H1 (cell line): Measurements from ENCODE around the gene ANGEL2. TPM values are rescaled to one million over a fixed set of nuclear protein-coding genes. Genes with fewer than 3 reads are reported as not detected.

ENCODE experiments used
- CTCF ChIA-PET: fragments of 300-600 bp; sonication (Branson Sonifier 250); formaldehyde crosslinking; loops from one replicate; lab custom pipeline; 2021; ENCODE audit not compliant: partially characterized antibody; lab: Charles Lee
- POLR2A ChIA-PET: fragments of 300-600 bp; sonication (Branson Sonifier 250); formaldehyde crosslinking; loops from one replicate; lab custom pipeline; 2021; ENCODE audit warnings: inconsistent platforms; ENCODE audit not compliant: partially characterized antibody; lab: Charles Lee
- DNase-seq, 2 experiments: peaks; one replicate each; pipeline versions ENCODE4 v3.0.0 to v3.0.0-alpha.2; 2010 to 2022; ENCODE audit warnings: low spot score in 2 of 2, low read depth in 1 of 2, mixed read lengths in 1 of 2
- FAIRE-seq: peaks from 2 replicates; lab custom pipeline; 2011; peaks lifted over from hg19 to GRCh38; lab: Jason Lieb, UNC
- H2AFZ ChIP-seq: 2 replicates; pipeline ENCODE4 v1.8.1; 2012; ENCODE audit warnings: low read length, inconsistent platforms
- H2AK5ac ChIP-seq: 2 replicates; pipeline ENCODE4 v1.6.1; 2013; ENCODE audit warnings: low read depth, low read length
- H2BK120ac ChIP-seq: replicated peaks from 2 replicates; pipeline ENCODE3; 2013; ENCODE audit warnings: low read depth, low read length, inconsistent platforms
- H2BK12ac ChIP-seq: 2 replicates; pipeline ENCODE4 v1.6.1; 2013; ENCODE audit warnings: low read depth, low read length
- H2BK15ac ChIP-seq: 2 replicates; pipeline ENCODE4 v1.6.1; 2013; ENCODE audit warnings: low read length
- H2BK20ac ChIP-seq: 2 replicates; pipeline ENCODE4 v1.6.1; 2013; ENCODE audit warnings: low read length
- H2BK5ac ChIP-seq: 2 replicates; pipeline ENCODE4 v1.6.1; 2013; ENCODE audit warnings: low read depth, low read length
- H3K14ac ChIP-seq: 2 replicates; pipeline ENCODE4 v1.6.1; 2013; ENCODE audit warnings: inconsistent platforms; ENCODE audit not compliant: insufficient read length
- H3K18ac ChIP-seq: 2 replicates; pipeline ENCODE4 v1.6.1; 2013; ENCODE audit warnings: low read length; ENCODE audit errors: extremely low read depth
- H3K23ac ChIP-seq: 2 replicates; pipeline ENCODE4 v1.6.1; 2013; ENCODE audit warnings: inconsistent platforms; ENCODE audit not compliant: insufficient read length
- H3K23me2 ChIP-seq: 2 replicates; pipeline ENCODE4 v1.6.1; 2013; ENCODE audit warnings: low read depth, low read length
- H3K27ac ChIP-seq: 2 replicates; pipeline ENCODE4 v1.6.1; 2011; ENCODE audit warnings: low read depth, low read length, inconsistent platforms
- H3K27me3 ChIP-seq, 4 experiments: replicated peaks in 1 of 4; 1 replicate in 1 of 4; 2 replicates in 3 of 4; pipeline versions ENCODE4 v1.6.1 to v1.8.1; 2011 to 2013; ENCODE audit warnings: low read length in 3 of 4, mild to moderate bottlenecking in 3 of 4, inconsistent platforms in 2 of 4, mixed read lengths in 2 of 4, moderate library complexity in 1 of 4; ENCODE audit not compliant: control insufficient read depth in 3 of 4, insufficient read depth in 3 of 4; ENCODE audit errors: extremely low read depth in 1 of 4
- H3K36me3 ChIP-seq, 4 experiments: 2 replicates each; pipeline versions ENCODE4 v1.6.1 to v1.8.1; 2011 to 2013; ENCODE audit warnings: mild to moderate bottlenecking in 4 of 4, low read length in 3 of 4, moderate library complexity in 2 of 4, control low read depth in 1 of 4, inconsistent platforms in 1 of 4; ENCODE audit not compliant: insufficient read depth in 4 of 4, control insufficient read depth in 2 of 4
- H3K4ac ChIP-seq: replicated peaks from 2 replicates; pipeline ENCODE3; 2013; ENCODE audit warnings: low read length, low read depth, mixed read lengths, inconsistent platforms; ENCODE audit not compliant: insufficient read length
- H3K4me1 ChIP-seq, 4 experiments: replicated peaks in 1 of 4; 1 replicate in 1 of 4; 2 replicates in 3 of 4; pipeline versions ENCODE4 v1.6.1 to v1.8.1; 2011 to 2013; ENCODE audit warnings: low read length in 3 of 4, inconsistent platforms in 2 of 4, mixed read lengths in 1 of 4; ENCODE audit not compliant: insufficient read depth in 4 of 4, control insufficient read depth in 3 of 4
- H3K4me2 ChIP-seq, 2 experiments: 2 replicates each; pipeline versions ENCODE4 v1.6.1 to v1.8.1; 2011 to 2013; ENCODE audit warnings: low read depth in 2 of 2, low read length in 2 of 2, control low read depth in 1 of 2, inconsistent platforms in 1 of 2, mild to moderate bottlenecking in 1 of 2; ENCODE audit not compliant: insufficient read depth in 1 of 2
- H3K4me3 ChIP-seq, 4 experiments: fragments of 200-600, 300-600 bp in 1 of 4; sonication (generic), shearing (Covaris generic), sonication (Bioruptor Twin) in 1 of 4; 2 replicates each; pipeline versions ENCODE4 v1.5.1 to v1.8.1; 2011 to 2016; ENCODE audit warnings: low read length in 4 of 4, low read depth in 3 of 4, control low read depth in 2 of 4, inconsistent platforms in 2 of 4, mild to moderate bottlenecking in 2 of 4, mixed read lengths in 1 of 4, moderate library complexity in 1 of 4; ENCODE audit not compliant: insufficient read depth in 2 of 4; ENCODE audit errors: extremely low read depth in 1 of 4
- H3K56ac ChIP-seq: replicated peaks from 2 replicates; pipeline ENCODE3; 2013; ENCODE audit warnings: low read depth, mild to moderate bottlenecking, mixed read lengths, low read length, inconsistent platforms; ENCODE audit not compliant: insufficient read length
- H3K79me1 ChIP-seq: 2 replicates; pipeline ENCODE4 v1.6.1; 2013; ENCODE audit warnings: low read depth, low read length, control low read depth
- H3K79me2 ChIP-seq, 2 experiments: 2 replicates each; pipeline versions ENCODE4 v1.6.1 to v1.8.1; 2012 to 2013; ENCODE audit warnings: low read length in 2 of 2, mild to moderate bottlenecking in 2 of 2, inconsistent platforms in 1 of 2; ENCODE audit not compliant: insufficient read depth in 2 of 2, control insufficient read depth in 1 of 2
- H3K9ac ChIP-seq, 4 experiments: replicated peaks in 1 of 4; 1 replicate in 1 of 4; 2 replicates in 3 of 4; pipeline versions ENCODE4 v1.6.1 to v1.8.1; 2011 to 2013; ENCODE audit warnings: low read depth in 3 of 4, low read length in 3 of 4, control low read depth in 2 of 4, mild to moderate bottlenecking in 2 of 4, moderate library complexity in 2 of 4, inconsistent platforms in 1 of 4; ENCODE audit errors: extremely low read depth in 1 of 4
- H3K9me3 ChIP-seq, 2 experiments: 2 replicates each; pipeline versions ENCODE4 v1.6.1 to v1.8.1; 2012 to 2013; ENCODE audit warnings: mild to moderate bottlenecking in 2 of 2, moderate library complexity in 2 of 2, control low read depth in 1 of 2, inconsistent platforms in 1 of 2, low read depth in 1 of 2, low read length in 1 of 2, mixed read lengths in 1 of 2; ENCODE audit not compliant: insufficient read depth in 2 of 2
- H4K20me1 ChIP-seq, 2 experiments: replicated peaks in 1 of 2; 2 replicates each; pipeline versions ENCODE3 to v1.8.1; 2011 to 2013; ENCODE audit warnings: inconsistent platforms in 2 of 2, low read length in 2 of 2, mild to moderate bottlenecking in 1 of 2; ENCODE audit not compliant: insufficient read depth in 2 of 2, control insufficient read depth in 1 of 2
- H4K5ac ChIP-seq: 2 replicates; pipeline ENCODE4 v1.6.1; 2013; ENCODE audit warnings: low read length, low read depth, mixed read lengths, inconsistent platforms; ENCODE audit not compliant: insufficient read length
- H4K8ac ChIP-seq: 2 replicates; pipeline ENCODE4 v1.8.0; 2013; ENCODE audit warnings: mild to moderate bottlenecking, moderate library complexity, low read length, inconsistent platforms; ENCODE audit not compliant: insufficient read depth; ENCODE audit errors: extremely low read depth
- H4K91ac ChIP-seq: replicated peaks from 2 replicates; pipeline ENCODE3; 2013; ENCODE audit warnings: low read length, mixed read lengths, inconsistent platforms; ENCODE audit not compliant: insufficient read length
- CREB1 ChIP-seq: IDR thresholded peaks from 2 replicates; pipeline ENCODE4 v1.6.1; 2012; ENCODE audit warnings: inconsistent platforms
- POLR2AphosphoS5 ChIP-seq: IDR thresholded peaks from 2 replicates; pipeline ENCODE4 v1.6.1; 2011; ENCODE audit warnings: low read depth, low read length
- WGBS, 2 experiments: shearing (Covaris generic) in 1 of 2; methylation state at CpG; one replicate each; pipeline versions ENCODE4 v1.1.6 to v1.1.7; 2013 to 2015; ENCODE audit warnings: low lambda C conversion rate in 2 of 2, mixed read lengths in 2 of 2, inconsistent platforms in 1 of 2, low coverage in 1 of 2, missing lambda C conversion rate in 1 of 2; ENCODE audit not compliant: insufficient replicate concordance in 2 of 2, insufficient coverage in 1 of 2, insufficient read length in 1 of 2; ENCODE audit errors: extremely low coverage in 1 of 2, missing lambda C conversion rate in 1 of 2; 5-methylcytosine and 5-hydroxymethylcytosine counted together
- polyA plus RNA-seq, 7 experiments: library from polyadenylated mRNA; depleted of rRNA in 3 of 7; stranded (reverse) in 5 of 7; unstranded in 2 of 7; fragments of >200 nt in 5 of 7; fragments of 200-250 nt in 2 of 7; gene quantifications; 1 replicate in 5 of 7; 2 replicates in 1 of 7; 4 replicates in 1 of 7; pipeline versions ENCODE4 v1.2.1 to v1.2.3, GENCODE V29; 2011 to 2013; ENCODE audit warnings: missing spikeins in 2 of 7, mixed read lengths in 2 of 7
- total RNA-seq: library from RNA; stranded (reverse); fragmentation: NEBNext Ultra II Directional; extraction: Animal tissue kit (Norgen Biotek cat#: 25700); gene quantifications from 2 replicates; pipeline ENCODE4 v1.2.1, GENCODE V29; 2021

ANGEL2 gene
- total and polyA plus RNA-seq, 2 of the 8 experiments (the other 6 are each of a cell fraction or from before 2014, with no cell fraction given): 18.1 to 39.9 TPM

GRCh38 chr1:212971312-212971711 is 44.4 kb downstream of the ANGEL2 start:
- Histone ChIP-seq H2AFZ (no peak overlapping the region), H3K27me3 (no peaks in the 10 kb centered on the region), H3K4ac (no peak overlapping the region), H3K36me3 (peaks cover 46 to 96% (median 79%) of the 10 kb centered on the region in 4 experiments), H3K27ac (no peak overlapping the region), H2BK12ac (no peak overlapping the region), H3K4me2 (no peak overlapping the region), H3K23me2 (no peaks in the 10 kb centered on the region), H3K79me1 (no peaks in the 10 kb centered on the region; the same call in 1 of the 2 replicates), H4K20me1 (peaks cover 2 to 10% of the 10 kb centered on the region in 2 experiments), H3K18ac (no peak overlapping the region), H2BK20ac (no peak overlapping the region), H2BK15ac (no peak overlapping the region), H3K9ac (no peak overlapping the region), H3K4me1 (peaks cover 0 to 18% (median 9%) of the 10 kb centered on the region in 4 experiments; a peak in 6 of 7 replicates), H4K5ac (no peak overlapping the region), H3K14ac (no peak overlapping the region), H2BK5ac (no peak overlapping the region), H3K56ac (no peak overlapping the region), H2BK120ac (no peak overlapping the region), H3K79me2 (no peaks in the 10 kb centered on the region; a peak in 1 of 4 replicates), H2AK5ac (no peak overlapping the region), H4K8ac (no peak overlapping the region), H3K23ac (no peak overlapping the region), H3K9me3 (no peaks in the 10 kb centered on the region), H4K91ac (no peak overlapping the region), H3K4me3 (no peak overlapping the region)
- no peak for TF ChIP-seq CREB1
- TF ChIP-seq POLR2AphosphoS5: peak; percentile 4; the same call in 1 of the 2 replicates
- ChIA-PET POLR2A (interaction anchor here (1.0 to 12.9 kb wide), 10 partner anchors 8 to 114 kb away, joined by 3 to 240 read pairs (median 4); partner anchors contain the start of genes FLVCR1 and VASH2), CTCF (interaction anchor here (0.6 to 2.3 kb wide), 4 partner anchors 9 to 265 kb away, joined by 3 to 13 read pairs (median 5); no protein-coding TSS in a partner anchor)
- 99% methylated on average over 5 of the region's 5 CpGs; no CpG with 5 or more reads in 1 of the 2 experiments for WGBS, 2 experiments
- no peak for FAIRE-seq
- no peak for DNase-seq
